C1 segment of cervical spinal cord (tissue), 14 donors: ENCODE measurements around the gene FXYD3.
"Not testable (repeated sequence)": the region's sequence is repeated elsewhere in the genome, so short reads cannot be mapped to it uniquely, and the experiment has no call there.

ENCODE experiments used
- DNase-seq, 14 donors: peaks; one replicate each; lab custom pipeline; 2025; lab: John Stamatoyannopoulos, UW

The FXYD3 gene

DNA sequence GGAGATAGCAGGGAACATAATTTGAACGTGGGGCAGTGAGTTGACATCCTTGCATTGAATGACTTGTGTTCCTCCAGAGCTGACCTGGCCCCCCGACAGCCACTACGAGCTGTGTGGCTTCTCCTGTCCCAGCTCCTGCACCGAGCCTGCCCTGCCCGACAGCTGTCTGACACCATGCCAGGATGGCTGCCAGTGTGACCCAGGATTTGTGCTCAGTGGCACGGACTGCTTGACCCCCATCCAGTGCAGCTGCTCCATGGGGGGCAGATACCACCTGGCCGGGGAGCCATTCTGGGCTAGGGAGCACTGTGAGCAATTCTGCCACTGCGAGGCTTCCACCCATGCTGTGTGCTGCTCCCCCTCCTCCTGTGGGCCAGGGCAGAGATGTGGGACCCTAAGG is 29.2 kb upstream of the FXYD3 start:
- no peak for DNase-seq

DNA sequence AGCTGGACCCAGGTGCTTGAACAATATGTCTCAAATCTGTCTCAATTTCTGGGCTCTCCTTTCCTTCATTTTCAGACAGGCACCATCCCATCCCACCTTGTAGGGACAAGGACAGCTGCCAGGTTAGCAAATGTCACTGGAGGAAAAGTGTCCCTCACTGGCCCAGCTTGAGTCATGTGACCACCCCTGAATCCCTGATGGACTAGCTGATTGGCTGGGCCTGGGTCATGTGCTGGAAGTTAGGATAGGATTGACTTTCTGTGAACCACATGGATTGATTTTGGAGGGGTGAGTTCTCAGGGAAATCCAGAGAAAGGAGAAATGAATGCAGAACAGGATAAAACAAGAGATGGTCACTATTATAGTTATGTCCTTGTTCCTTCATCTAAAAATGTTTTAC is 28.2 kb upstream of the FXYD3 start:
- no peak for DNase-seq

DNA sequence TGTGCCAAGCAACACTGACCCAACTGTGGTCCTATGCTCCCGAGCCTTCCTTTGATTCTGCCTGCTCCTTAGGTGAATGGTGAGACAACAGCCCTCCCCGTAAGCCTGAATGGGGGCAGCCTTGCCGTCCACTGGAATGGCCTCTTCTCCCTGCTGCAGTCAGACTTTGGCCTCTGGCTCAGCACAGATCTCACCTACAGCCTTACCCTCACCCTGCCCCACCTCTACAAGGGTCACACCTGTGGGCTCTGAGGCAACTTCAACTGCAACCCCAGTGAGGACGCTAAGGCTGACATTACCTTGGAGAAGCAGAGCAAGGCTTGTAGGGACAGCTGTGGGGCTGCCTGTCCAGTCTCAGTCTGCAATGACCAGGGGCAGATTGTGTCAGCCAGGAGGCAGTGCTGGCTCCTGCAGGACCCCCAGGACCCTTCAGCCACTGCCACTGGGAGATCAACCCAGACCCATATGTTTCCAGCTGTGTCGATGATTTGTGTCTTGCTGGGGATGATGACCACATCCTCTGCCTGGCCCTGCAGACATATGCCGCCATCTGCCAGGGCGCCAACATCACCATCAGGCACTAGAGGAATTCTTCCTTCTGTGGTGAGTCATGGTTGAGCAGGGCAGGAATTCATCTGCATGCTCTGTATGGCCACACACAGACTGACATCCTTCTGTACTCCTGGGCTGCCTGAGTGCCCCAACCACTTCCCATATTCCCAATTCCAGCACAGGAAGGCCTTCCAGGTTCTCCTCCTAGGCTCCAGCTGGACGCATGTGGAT is 27.3 kb upstream of the FXYD3 start:
- peak in 1 of 14 donors; percentile 45 for DNase-seq

DNA sequence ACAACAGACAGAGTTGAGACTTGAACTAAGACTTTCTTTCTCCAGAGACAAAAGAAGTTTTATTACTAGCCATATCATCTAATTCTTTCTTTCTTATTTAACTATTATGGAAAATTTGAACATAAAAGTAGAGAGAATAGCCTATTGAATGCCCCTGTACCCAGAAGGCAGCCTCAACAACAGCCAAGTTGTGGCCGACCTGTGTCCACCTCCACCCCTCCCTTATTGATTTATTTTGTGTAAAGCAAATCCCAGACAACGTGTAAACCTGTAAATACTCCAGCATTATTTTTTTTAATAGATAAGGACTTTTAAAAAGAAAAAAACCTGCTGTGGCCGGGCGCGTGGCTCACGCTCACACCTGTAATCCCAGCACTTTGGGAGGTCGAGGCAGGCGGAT is 26.1 kb upstream of the FXYD3 start:
- DNase-seq: no peak

DNA sequence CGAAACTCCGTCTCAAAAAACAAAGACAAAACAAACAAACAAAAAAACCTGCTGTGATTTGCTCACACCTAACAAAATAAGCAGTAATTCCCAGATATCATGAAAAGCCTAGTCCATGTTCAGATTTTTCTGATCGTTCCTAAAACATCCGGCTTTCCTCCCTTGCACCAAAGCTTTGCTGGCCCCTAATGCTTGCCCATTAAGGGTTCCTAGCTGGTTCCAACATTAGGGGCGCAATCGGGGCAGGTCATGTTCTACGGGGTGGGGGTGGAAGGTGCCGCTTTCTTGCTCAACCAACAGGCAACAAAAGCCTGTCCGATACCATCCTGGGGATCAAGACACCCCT is 25.5 kb upstream of the FXYD3 start:
- no peak for DNase-seq

DNA sequence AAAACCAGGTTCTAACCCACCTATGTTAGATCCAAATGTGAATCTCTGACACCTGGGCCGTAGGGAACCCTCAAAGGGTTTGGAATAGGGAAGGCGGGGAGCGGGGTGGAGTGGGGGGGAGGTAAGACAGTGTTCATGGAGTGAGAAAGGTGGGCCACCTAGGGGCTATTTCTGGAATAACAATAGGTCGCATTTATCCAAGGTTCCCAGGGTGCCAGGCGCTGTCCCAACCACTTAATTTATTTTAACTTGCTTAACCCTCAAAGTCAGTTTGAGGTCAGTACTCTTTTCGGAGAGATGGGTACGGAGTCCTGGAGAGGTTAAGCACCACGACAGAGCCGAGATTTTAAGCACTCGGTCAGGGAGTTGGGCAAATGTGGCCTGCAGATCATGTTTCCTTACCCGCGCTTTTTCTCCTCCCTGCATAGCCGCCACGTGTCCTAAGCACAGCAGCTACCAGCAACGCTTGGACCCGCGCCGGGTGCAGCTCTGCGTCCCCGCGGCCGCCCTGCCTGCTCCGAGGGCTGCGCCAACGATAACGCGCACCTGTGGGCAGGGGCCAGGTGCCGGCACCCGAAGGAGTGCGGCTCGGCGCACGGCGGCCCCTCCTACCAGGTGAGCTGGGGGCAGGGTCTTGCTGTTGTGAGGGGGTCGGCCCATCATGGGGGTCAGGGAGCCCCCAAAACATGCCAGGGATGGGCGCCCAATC is 25.0 kb upstream of the FXYD3 start:
- peak in 8 of 14 donors; percentile 15 to 74 (median 32) for DNase-seq

DNA sequence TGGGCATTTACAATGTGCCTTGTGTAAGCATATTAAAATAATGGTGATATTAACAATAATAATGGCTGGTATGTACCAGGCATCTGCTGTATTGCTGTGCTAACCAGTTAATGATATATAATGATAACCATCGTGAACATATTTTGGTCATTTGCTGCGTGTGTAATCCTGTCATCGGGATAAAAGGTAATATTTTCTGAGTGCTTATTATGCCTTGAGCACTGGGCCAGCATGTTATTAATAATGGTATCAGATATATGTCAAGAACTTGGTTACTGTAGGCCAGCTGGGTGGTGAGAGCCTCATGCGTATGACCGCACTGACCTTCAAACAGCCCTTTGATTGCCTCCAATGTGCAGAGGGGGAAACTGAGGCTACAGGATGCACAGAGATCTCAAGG is 22.2 kb upstream of the FXYD3 start:
- DNase-seq: no peak

DNA sequence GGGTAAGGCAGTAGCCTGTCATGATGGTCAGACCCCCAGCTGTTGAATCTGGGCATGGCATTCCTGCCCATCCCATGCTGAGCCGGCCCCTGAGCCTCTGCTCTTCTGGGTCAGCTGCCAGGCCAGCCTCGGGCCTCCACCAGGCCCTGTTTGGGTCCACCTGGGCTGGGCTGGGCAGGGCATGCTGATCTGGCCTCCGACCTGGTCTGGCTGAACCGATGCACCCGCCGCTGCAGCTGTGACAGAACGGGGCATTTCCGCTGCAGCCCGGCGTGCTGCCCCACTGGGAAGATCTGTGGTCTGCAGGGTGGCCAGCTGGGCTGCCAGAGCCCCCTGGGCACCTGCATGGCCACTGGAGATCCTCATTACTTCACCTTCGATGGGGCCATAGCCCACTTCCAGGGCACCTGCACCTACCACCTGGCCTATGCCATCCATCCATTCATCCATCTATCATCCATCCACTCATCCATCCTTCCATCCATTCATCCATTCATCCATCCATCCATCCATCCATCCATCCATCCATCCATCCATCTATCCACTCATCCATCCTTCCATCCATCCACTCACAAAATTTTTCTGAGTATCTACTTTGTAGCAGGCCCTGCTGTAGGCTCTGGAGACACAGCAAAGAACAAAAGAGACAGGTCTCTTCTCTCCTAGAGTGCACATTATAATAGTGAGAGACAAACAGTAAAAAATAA is 21.5 kb upstream of the FXYD3 start:
- no peak for DNase-seq

DNA sequence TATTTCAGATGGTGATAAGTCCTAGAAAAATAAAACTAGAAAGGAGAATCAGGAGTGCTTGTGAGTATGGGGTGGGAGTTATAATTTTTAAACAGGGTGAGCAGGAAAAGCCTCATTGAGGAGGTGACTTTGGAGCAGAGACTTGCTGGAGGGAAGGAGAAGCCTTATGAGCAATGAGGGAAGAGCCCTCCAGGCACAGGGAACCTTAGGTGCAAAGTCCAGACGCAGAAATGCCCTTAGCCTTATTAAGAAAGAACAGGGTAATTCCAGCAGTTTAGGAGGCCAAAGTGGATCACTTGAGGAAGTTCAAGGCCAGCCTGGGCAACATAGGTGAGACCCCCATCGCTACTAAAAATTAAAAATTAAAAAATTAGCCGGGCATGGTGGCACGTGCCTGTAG is 21.0 kb upstream of the FXYD3 start:
- no peak for DNase-seq

DNA sequence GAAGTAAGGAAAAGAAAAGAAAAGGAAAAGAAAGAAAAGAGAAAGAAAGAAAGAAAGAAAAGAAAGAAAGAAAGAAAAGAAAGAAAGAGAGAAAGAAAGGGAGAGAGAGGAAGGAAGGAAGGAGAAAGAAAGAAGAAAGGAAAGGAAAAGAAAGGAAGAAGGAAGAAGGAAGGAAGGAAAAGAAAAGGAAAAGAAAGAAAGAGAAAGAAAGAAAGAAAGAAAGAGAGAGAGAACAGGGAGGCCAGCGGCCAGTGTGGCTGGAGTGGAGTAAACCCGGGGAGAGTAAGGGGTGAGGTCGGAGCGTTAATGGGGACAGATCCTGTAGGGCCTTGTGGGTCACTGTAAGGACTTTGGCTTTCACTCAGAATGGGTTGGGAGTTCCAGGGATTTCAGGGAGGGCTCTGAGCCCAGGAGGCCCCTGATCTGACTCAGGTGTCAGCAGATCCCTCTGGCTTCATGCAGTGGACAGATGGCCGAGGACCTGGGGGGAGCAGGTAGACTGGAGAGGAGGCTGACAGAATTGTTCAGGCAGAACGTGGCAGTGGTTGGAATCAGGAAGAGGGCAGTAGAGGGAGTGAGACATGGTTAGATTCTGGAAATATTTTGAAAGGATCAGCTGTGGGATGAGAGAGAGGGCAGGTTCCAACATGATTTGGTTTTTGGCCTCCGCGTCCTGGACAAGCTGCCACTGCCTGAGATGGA is 19.8 kb upstream of the FXYD3 start:
- DNase-seq: peak in 2 of 14 donors; percentile 32 to 97

DNA sequence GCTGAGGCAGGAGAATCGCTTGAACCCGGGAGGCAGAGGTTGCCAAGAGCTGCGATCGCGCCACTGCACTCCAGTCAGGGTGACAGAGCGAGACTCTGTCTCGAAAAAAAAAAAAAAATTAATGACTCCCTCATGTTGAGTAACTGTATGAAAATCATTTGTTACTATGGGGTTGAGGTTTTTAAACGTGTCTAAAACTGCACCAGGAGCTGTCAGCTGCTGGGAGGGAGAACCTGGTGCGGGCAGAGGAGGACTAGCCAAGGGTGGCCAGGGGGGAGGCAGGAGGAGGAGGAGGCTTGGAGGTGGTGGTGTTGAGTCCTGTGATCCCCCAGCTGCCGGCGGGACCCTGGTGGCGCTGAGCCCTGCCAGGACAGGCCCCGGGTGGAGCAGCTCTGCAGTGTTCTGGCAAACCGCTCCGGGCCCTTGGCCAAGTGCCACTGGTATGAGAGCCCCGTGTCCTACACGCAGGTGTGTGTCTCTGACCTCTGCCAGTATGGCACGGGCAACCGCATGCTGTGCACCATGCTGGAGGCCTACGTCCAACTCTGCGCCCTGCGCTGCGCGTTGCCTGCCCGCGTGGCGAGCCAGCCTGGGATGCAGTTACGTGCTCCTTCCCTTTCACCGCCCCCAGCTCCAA is 17.1 kb upstream of the FXYD3 start:
- DNase-seq: peak in 1 of 14 donors; percentile 60

DNA sequence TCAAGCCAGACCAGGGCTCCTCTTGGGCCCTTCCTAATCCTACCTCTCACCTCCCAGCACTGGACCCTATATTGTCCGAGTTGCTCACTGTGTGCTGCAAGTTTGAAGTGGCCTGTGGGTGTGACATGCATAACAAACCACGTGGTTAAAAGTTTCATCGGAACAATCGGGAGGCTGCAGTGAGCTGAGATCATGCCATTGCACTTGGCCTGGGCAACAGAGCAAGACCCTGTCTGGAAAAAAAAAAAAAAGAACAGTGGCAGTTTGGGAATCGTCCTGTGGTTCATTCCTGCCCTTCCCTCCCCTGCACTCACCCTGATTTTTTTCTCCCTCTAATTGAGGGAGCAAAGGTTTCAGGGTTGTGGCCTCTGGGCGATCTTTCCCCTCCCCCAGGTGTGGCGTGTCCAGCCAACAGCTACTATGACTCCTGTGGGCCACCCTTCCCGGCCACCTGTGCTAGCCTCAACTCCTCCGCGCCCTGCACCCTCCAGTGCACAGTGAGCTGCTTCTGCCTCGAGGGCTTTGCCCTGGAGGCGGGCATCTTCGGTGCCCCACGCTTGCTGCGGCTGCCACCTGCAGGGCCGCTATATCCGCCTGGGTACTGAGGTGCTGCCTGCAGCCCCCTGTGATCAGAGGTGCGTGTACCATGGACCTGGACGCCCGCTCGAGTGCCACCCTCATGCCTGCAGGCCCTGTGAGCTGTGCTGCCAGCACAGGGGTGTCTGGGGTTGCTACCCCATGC is 16.3 kb upstream of the FXYD3 start:
- no peak for DNase-seq

DNA sequence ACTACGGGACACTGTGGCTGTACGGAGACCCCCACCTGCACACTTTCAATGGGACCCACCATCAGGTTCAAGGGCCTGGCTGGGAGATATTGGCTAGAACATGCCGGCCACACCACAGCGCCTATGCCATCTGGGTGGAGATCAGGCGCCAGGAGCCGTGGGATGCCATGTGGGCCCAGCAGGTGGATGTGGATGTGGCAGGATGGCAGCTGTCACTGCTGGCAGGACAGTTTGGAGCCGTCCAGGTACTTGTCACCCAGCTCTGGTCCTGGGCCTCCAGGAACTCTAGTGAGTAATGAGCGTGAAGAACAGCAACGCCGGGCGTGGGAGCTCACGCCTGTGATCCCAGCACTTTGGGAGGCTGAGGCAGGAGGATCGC is 15.7 kb upstream of the FXYD3 start:
- peak in 1 of 14 donors; percentile 64 for DNase-seq

DNA sequence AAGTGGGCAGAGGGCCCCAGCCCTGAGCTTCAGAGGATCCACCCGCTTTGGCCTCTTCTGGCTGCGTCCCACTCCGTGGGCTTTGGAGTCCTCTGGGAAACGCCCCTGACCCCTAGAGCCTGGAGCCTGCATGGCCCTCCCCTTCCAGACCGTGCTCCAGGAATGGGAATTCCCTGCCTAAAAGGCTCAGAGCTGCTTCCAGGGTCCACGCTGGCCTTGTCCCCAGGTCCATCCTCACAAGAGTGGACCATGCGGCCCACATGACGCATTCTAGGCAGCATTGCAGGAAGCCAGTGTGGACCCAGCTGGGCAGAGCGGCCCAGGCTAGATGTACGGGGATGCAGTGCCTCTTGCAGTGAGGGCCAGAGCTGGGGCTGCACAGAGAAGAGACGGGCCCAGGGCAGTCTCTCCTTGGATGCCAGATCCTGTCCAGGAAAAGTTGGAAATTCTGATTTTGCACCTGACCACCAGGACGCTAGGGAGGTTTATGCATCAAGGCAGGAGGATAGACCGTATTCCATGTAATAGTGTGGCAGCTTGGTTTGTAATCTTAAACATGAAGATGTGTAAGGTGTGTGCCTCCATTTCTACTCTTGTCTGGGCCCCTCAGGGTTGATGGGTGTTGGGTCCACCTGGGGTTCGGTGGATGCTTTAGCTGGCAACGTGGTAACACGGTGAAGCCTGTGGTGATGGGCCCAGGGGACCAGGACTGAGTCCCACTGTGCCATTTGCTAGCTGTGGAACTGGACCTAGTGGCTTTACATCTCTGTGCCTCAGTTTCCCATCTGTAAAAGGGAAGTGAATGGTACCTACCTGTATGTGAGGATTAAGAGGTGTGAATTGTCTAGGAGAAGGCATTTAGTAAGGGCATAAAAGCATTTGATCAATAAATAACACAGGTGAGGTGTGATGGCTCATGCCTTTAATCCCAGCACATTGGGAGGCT is 14.8 kb upstream of the FXYD3 start:
- no peak for DNase-seq

DNA sequence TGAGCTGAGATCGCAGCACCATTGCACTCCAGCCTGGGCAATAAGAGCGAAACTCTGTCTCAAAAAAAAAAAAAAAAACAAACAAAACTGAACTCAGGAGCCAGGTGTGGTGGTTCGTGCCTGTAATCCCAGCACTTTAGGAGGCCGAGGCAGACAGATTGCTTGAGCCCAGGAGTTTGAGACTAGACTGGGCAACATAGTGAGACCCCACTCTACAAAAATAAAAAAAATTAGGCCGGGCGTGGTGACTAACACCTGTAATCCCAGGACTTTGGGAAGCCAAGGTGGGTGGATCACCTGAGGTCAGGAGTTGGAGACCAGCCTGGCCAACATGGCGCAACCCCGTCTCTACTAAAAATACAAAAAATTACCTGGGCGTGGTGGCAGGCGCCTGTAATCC is 13.7 kb upstream of the FXYD3 start:
- DNase-seq: not testable (repeated sequence)

DNA sequence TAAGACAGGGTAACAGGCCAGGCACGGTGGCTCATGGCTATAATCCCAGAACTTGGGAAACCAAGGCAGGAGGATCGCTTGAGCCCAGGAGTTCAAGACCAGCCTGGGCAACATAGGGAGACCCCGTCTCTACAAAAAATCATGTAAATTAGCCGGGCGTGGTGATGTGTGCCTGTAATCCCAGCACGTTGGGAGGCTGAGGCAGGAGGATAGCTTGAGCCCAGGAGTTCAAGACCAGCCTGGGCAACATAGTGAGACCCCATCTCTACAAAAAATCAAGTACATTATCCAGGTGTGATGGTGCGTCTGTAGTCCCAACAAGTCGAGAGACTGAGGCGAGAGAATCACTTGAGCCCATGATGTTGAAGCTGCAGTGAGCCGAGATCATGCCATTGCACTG is 12.0 kb upstream of the FXYD3 start:
- not testable (repeated sequence) for DNase-seq

DNA sequence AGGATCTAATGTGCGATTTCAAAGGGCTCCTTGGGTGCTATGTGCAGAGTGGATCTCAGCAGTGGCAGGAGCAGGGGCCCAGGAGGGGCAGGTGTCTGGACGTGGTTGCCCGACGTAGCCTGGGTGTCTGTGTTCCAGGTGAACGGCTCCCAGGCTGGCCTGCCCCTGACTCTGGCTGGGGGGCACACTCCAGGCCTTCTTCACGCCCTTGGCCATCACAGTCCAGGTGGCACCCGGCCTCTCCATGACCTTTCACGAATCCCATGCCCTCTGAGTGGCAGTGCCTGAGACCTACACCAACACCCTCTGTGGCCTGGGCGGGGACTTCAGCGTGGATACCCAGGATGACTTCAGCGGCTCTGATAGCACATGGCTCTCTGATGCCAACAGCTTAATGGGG is 11.3 kb upstream of the FXYD3 start:
- DNase-seq: no peak

DNA sequence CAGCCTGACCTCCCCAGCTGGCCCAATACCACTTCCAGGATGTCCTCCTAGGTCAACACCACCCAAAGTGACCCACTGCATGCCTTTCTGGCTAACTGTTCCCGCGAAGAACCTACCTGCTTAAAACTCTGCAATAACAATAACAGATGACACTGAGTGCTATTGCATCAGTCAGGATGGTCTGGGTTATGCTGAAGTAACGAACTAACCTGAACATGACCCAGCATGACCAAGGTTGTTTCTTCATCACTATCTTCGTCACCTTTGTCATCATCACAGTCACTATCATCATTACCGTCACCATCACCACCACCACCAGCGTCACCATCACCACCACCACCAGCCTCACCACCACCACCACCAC is 10.6 kb upstream of the FXYD3 start:
- DNase-seq: no peak

DNA sequence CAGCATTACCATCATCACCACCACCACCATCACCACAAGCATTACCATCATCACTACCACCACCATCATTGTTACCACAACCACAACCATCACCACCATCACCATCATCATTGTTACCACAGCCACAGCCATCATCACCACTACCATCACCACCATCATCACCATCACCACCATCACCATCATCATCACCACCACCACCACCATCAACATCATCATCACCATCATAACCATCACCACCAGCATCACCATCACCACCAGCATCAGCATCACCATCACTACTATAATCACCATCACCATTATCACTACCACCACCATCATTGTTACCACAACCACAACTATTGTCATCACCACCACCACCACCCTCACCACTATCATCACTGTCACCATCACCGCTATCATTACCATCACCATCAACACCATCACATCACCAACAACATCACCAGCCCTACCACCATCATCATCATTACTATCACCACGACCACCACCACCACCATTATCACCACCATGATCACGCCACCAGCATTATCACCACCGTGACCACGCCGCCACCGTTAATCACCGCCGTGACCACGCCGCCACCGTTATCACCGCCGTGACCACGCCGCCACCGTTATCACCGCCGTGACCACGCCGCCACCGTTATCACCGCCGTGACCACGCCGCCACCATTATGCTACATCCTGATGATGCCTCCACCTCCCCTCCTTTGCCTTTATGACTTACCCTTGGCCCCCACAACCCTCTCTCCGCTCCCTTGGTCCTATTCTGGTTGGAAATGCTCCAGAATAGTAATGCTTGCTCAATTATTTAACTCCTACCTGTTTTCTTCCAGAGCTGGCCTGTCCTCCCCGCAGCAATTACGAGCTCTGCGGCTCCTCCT is 10.0 kb upstream of the FXYD3 start:
- DNase-seq: no peak
